Osteocyte (in vitro differentiated cells): Measurements from ENCODE around the gene FANCG. TPM values are rescaled to one million over a fixed set of nuclear protein-coding genes. Genes with fewer than 3 reads are reported as not detected.

Experiments used
- DNase-seq: peaks from one replicate; pipeline ENCODE4 v3.0.0; 2021; ENCODE audit warnings: mixed read lengths; ENCODE audit not compliant: unreplicated experiment; ENCODE audit errors: extremely low spot score
- H3K27ac Mint-ChIP-seq: one replicate; pipeline ENCODE4 v1.8.0; 2021; ENCODE audit warnings: mild to moderate bottlenecking, mixed read lengths; ENCODE audit not compliant: unreplicated experiment
- H3K27me3 Mint-ChIP-seq: one replicate; pipeline ENCODE4 v1.8.0; 2021; ENCODE audit warnings: mixed read lengths; ENCODE audit not compliant: unreplicated experiment
- H3K36me3 Mint-ChIP-seq: one replicate; pipeline ENCODE4 v1.8.0; 2021; ENCODE audit warnings: mixed read lengths; ENCODE audit not compliant: unreplicated experiment
- H3K4me1 Mint-ChIP-seq: one replicate; pipeline ENCODE4 v1.8.0; 2021; ENCODE audit warnings: mixed read lengths; ENCODE audit not compliant: unreplicated experiment
- H3K4me3 Mint-ChIP-seq: one replicate; pipeline ENCODE4 v1.8.0; 2021; ENCODE audit warnings: mild to moderate bottlenecking, moderate library complexity, mixed read lengths; ENCODE audit not compliant: unreplicated experiment
- H3K9me3 Mint-ChIP-seq: one replicate; pipeline ENCODE4 v1.8.0; 2021; ENCODE audit warnings: mixed read lengths; ENCODE audit not compliant: unreplicated experiment
- total RNA-seq: library from RNA; stranded (reverse); gene quantifications from 2 replicates; pipeline ENCODE4 v1.2.1, GENCODE V29; 2021
- TF ChIP-seq, protein P1 (sequence below): fragments of 200-600 bp; sonication (generic); IDR thresholded peaks from 2 replicates; pipeline ENCODE4 v1.5.0; 2021; ENCODE audit warnings: antibody characterized with exemption, mild to moderate bottlenecking, moderate library complexity

FANCG gene
- total RNA-seq, 1 donor from 2014 or later = 22.7 TPM

DNA sequence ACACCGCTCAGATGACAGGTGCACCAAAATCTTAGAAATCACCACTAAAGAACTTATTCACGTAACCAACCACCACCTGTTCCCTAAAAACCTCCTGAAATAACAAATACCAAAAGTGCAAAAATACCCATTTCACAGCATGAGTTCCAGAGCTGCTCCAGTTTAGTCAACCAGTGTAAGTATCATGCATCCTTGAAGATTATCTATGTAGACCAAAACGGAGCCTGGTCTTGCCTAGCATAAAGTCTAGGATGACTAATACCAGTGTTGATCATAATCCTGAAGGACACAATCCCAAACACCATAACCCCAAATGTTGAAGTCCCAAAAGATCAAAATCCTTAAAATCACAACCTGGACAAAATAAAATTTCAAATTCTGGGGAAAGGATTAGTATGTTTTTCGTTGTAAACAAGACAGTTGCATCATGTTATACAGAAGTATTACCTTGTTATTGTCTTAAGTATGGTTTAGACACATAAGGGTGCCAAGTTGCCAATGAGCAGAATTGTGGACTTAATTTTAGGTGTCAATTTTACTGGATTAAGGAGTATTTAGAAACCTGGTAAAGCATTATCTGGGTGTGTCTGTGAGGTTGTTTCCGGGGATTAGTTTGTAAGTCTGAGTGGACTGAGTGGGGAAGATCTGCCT lies 25.4 kb downstream of the FANCG start:
- DNase-seq = no peak
- Mint-ChIP-seq H3K4me1 (no peaks in the 10 kb centered on the region), H3K36me3 (peaks cover 73% of the 10 kb centered on the region), H3K4me3 (no peak overlapping the region), H3K9me3 (no peaks in the 10 kb centered on the region), H3K27ac (no peak overlapping the region), H3K27me3 (no peaks in the 10 kb centered on the region)
- TF ChIP-seq, protein P1, sequence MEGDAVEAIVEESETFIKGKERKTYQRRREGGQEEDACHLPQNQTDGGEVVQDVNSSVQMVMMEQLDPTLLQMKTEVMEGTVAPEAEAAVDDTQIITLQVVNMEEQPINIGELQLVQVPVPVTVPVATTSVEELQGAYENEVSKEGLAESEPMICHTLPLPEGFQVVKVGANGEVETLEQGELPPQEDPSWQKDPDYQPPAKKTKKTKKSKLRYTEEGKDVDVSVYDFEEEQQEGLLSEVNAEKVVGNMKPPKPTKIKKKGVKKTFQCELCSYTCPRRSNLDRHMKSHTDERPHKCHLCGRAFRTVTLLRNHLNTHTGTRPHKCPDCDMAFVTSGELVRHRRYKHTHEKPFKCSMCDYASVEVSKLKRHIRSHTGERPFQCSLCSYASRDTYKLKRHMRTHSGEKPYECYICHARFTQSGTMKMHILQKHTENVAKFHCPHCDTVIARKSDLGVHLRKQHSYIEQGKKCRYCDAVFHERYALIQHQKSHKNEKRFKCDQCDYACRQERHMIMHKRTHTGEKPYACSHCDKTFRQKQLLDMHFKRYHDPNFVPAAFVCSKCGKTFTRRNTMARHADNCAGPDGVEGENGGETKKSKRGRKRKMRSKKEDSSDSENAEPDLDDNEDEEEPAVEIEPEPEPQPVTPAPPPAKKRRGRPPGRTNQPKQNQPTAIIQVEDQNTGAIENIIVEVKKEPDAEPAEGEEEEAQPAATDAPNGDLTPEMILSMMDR = no peak

DNA sequence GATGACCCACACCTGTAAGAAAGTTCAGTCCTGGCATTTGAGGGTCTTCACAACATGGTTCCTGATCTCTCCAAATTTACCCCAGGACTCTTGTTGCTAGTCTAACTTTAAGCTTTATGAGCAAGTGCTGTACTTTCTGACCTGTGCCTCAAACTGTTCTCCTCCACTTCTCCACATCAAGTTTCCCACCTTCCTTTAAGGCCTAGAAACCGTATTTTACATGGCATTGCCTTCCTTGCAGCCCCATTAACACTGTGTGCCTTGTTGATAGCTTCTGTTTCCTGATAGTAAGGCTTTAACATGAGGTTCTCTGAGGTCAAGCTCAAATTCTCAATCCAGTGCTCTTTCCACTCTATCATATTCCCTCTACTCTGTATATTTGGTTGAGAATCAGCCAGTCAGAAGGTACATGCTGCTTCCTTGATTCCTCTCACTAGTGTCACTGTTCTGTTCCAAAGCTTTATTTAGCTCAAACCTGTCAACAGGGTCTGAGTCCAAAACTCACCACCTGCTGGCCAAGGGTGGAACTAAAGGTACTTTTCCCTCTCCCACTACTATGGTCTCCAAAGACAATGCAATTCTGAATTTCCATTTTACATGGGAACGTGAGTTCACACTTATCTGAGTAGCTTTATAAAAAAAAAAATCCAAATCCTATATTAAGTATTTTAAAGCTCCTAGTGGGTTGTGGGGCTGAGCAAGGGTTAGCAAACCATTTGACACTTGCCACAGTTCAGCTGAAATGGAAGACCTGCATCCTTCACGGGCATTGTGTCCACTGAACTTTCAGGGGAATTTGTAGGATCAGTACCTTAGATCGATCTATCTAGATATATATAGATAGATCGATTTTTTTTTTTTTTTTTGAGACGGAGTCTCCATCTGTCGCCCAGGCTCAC lies 28.4 kb downstream of the FANCG start:
- DNase-seq = no peak
- H3K27me3 Mint-ChIP-seq = no peaks in the 10 kb centered on the region
- H3K4me1 Mint-ChIP-seq = no peaks in the 10 kb centered on the region
- no peak overlapping the region for H3K4me3 Mint-ChIP-seq
- TF ChIP-seq, protein P1 = peak; percentile 53
- no peaks in the 10 kb centered on the region for H3K9me3 Mint-ChIP-seq
- H3K36me3 Mint-ChIP-seq = peaks cover 55% of the 10 kb centered on the region
- H3K27ac Mint-ChIP-seq = peak overlapping the region; percentile 2

DNA sequence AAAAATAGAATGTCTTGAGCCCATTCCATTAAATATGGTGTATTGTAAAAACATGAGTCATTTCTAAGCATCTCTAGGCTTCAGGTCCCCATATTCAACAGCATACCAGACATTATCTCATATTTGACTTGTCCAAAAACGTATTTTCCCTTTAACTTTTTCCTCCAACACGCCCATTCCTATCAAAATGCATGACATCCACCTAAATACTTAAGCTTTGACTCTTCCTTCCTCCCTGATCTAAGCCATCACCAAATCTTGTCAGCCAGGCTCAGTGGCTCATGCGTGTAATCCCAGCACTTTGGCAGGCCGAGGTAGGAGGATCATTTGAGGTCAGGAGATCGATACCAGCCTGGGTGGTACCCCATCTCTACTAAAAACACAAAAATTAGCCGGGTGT lies 31.2 kb downstream of the FANCG start:
- H3K4me3 Mint-ChIP-seq = no peak overlapping the region
- no peak for DNase-seq
- no peaks in the 10 kb centered on the region for H3K9me3 Mint-ChIP-seq
- H3K36me3 Mint-ChIP-seq = peaks cover 39% of the 10 kb centered on the region
- no peak overlapping the region for H3K27ac Mint-ChIP-seq
- TF ChIP-seq, protein P1 = no peak
- no peaks in the 10 kb centered on the region for H3K4me1 Mint-ChIP-seq
- no peaks in the 10 kb centered on the region for H3K27me3 Mint-ChIP-seq

GRCh38 chr9:35044071-35044470 lies 35.7 kb downstream of the FANCG start:
- TF ChIP-seq, protein P1 = no peak
- H3K4me1 Mint-ChIP-seq = no peaks in the 10 kb centered on the region
- DNase-seq = no peak
- H3K4me3 Mint-ChIP-seq = no peak overlapping the region
- H3K36me3 Mint-ChIP-seq = peaks cover 21% of the 10 kb centered on the region
- H3K9me3 Mint-ChIP-seq = no peaks in the 10 kb centered on the region
- no peaks in the 10 kb centered on the region for H3K27me3 Mint-ChIP-seq
- no peak overlapping the region for H3K27ac Mint-ChIP-seq

DNA sequence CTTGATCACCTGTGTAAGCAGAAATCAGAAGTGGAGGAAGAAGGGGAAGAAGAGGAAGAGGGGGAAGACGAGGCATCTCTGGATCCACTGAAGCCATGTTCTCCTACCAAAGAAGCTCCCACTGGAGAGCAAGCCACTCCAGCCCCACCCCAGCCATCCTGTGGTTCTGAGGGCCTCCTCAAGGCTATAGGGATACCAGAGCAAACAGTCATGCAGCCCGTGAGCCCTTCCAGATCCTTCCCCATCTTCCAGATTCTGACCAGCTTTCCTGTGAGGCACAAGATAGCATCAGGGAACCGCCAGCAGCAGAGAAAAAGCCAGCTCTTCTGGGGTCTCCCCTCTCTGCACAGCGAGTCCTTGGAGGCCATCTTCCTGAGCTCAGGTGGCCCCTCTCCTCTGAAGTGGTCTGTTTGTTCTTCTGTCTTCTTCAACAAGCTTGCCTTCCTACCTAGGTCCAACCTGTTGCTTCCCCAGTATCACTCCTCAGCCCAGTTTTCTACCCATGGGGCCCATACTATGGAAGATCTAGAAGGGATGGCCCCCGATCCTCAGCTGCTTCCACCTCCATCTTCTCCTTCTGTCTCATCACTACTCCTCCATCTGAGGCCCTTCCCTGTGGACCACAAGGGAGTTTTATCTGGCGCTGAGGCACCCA lies 36.7 kb downstream of the FANCG start:
- no peaks in the 10 kb centered on the region for H3K9me3 Mint-ChIP-seq
- peaks cover 13% of the 10 kb centered on the region for H3K36me3 Mint-ChIP-seq
- H3K27me3 Mint-ChIP-seq = no peaks in the 10 kb centered on the region
- TF ChIP-seq, protein P1 = no peak
- no peak overlapping the region for H3K4me3 Mint-ChIP-seq
- H3K4me1 Mint-ChIP-seq = no peaks in the 10 kb centered on the region
- no peak overlapping the region for H3K27ac Mint-ChIP-seq
- no peak for DNase-seq
